Right lobe of liver (tissue), 6 donors: Measurements from ENCODE around the gene CAPN7. TPM values are rescaled to one million over a fixed set of nuclear protein-coding genes. Genes with fewer than 3 reads are reported as not detected.

ENCODE experiments used
- ATAC-seq, 4 donors: fragments of 200-7000 bp; cut with Tn5 transposase; one replicate each; pipeline ENCODE4 v1.9.1; 2020; ENCODE audit warnings: mild to moderate bottlenecking in 4 of 4, moderate library complexity in 4 of 4
- DNase-seq, 3 donors: peaks; one replicate each; pipeline ENCODE4 v3.0.0-alpha.2; 2020
- H3K27ac ChIP-seq, 3 donors: fragments of 200-600 bp; one replicate each; pipeline ENCODE4 v1.8.0; 2022
- H3K27me3 ChIP-seq, 2 donors: fragments of 200-600 bp; one replicate each; pipeline ENCODE4 v1.8.0; 2022
- H3K36me3 ChIP-seq, 4 donors: fragments of 200-600 bp; sonication (generic) in 1 of 4; one replicate each; pipeline versions ENCODE4 v1.5.1 to v1.8.0; 2017 to 2022; ENCODE audit warnings: control low read depth in 1 of 4
- H3K4me1 ChIP-seq, 4 donors: fragments of 200-600 bp; sonication (generic) in 1 of 4; one replicate each; pipeline versions ENCODE4 v1.5.1 to v1.8.0; 2017 to 2022; ENCODE audit warnings: control low read depth in 1 of 4
- H3K4me3 ChIP-seq, 3 donors: fragments of 200-600 bp; one replicate each; pipeline ENCODE4 v1.8.0; 2022
- H3K9me3 ChIP-seq, 4 donors: fragments of 200-600 bp; sonication (generic) in 1 of 4; one replicate each; pipeline versions ENCODE4 v1.5.1 to v1.8.0; 2017 to 2022; ENCODE audit warnings: control low read depth in 1 of 4
- CTCF ChIP-seq, 4 donors: fragments of 200-600 bp in 3 of 4; fragments of 450-650 bp in 1 of 4; IDR thresholded peaks; one replicate each; pipeline versions ENCODE4 v1.5.1 to v1.8.0; 2016 to 2022; ENCODE audit warnings: antibody characterized with exemption in 4 of 4, mild to moderate bottlenecking in 2 of 4
- POLR2A ChIP-seq: fragments of 450-650 bp; IDR thresholded peaks from one replicate; pipeline ENCODE4 v1.6.1; 2017; ENCODE audit warnings: antibody characterized with exemption, mild to moderate bottlenecking
- WGBS: methylation state at CpG from one replicate; pipeline ENCODE4 v1.1.6; 2018; ENCODE audit warnings: low coverage, low lambda C conversion rate; ENCODE audit not compliant: insufficient coverage; ENCODE audit errors: missing lambda C conversion rate; 5-methylcytosine and 5-hydroxymethylcytosine counted together
- intact Hi-C, 2 donors: fragments of 100-400 bp; cut with DNase I; formaldehyde crosslinking; loops; one replicate each; pipeline versions ENCODE4 v1.11.2 to v1.14.1; 2022
- total RNA-seq, 6 experiments: library from RNA; depleted of rRNA in 2 of 6; stranded (reverse); fragments of >200 nt in 2 of 6; fragmentation: NEBNext Ultra II Directional in 3 of 6; extraction: Animal tissue kit (Norgen Biotek cat#: 25700) in 3 of 6; gene quantifications; one replicate each; pipeline versions ENCODE4 v1.1.0 to v1.2.4, GENCODE V29; 2016 to 2023
- donor health status: DM: no; HTN: yes; CAD: no.
- donor health status: DM: no; HTN: no; CAD: no.
- donor health status: DM: no; HTN: no; CAD: no.
- donor health status: DM: no; HTN: yes; CAD: no.
- donor health status: DM: no; HTN: yes; CAD: no.

CAPN7 gene
- total RNA-seq, 6 experiments from 2014 or later: 20.1 to 32.8 (median 23.1) TPM

GRCh38 chr3:15290736-15291135 lies 84.7 kb downstream of the CAPN7 start:
- 36% methylated on average over 1 of the region's 3 CpGs for WGBS
- Histone ChIP-seq H3K27ac (peak overlapping the region in 1 of 3 donors; percentile 1), H3K9me3 (peaks cover 0 to 2% (median 0%) of the 10 kb centered on the region in 4 donors), H3K27me3 (no peaks in the 10 kb centered on the region), H3K4me1 (peaks cover 0 to 34% (median 2%) of the 10 kb centered on the region in 4 donors), H3K36me3 (no peaks in the 10 kb centered on the region), H3K4me3 (no peak overlapping the region)
- intact Hi-C loops: no loop called here
- ATAC-seq (no peak), DNase-seq (no peak)
- TF ChIP-seq CTCF (IDR thresholded peaks at IDR 0.05) (no peak), POLR2A (no peak)

- Histone ChIP-seq H3K27ac (peak overlapping the region; percentile 0 to 18 (median 1)), H3K36me3 (no peaks in the 10 kb centered on the region)
- WGBS: 37% methylated on average over 6 of the region's 6 CpGs
Observed at GRCh38 chr3:15291589-15292541, 85.8 kb downstream of the CAPN7 start.

GRCh38 chr3:15292765-15293522 lies 86.9 kb downstream of the CAPN7 start:
- WGBS: 38% methylated on average over 7 of the region's 13 CpGs

More at GRCh38 chr3:15291589-15292541, 85.8 kb downstream of the CAPN7 start:
- peaks cover 0 to 34% (median 2%) of the 10 kb centered on the region in 4 donors for H3K4me1 ChIP-seq
- peaks cover 0 to 2% (median 0%) of the 10 kb centered on the region in 4 donors for H3K9me3 ChIP-seq
- TF ChIP-seq POLR2A (no peak), CTCF (IDR thresholded peaks at IDR 0.05) (no peak)
- no peak overlapping the region for H3K4me3 ChIP-seq
- ATAC-seq (peak in 2 of 4 donors; percentile 5 to 6), DNase-seq (no peak)
- intact Hi-C loops: no loop called here
- no peaks in the 10 kb centered on the region for H3K27me3 ChIP-seq

More at GRCh38 chr3:15292765-15293522, 86.9 kb downstream of the CAPN7 start:
- peak; percentile 55 to 75 (median 68) for ATAC-seq
- DNase-seq: peak; percentile 66 to 77 (median 76)
- TF ChIP-seq POLR2A: no peak
- no peak for TF ChIP-seq CTCF (IDR thresholded peaks at IDR 0.05)
- intact Hi-C loops: no loop called here
- H3K27ac ChIP-seq: peak overlapping the region; percentile 50 to 74 (median 65)
- H3K36me3 ChIP-seq: no peaks in the 10 kb centered on the region
- no peaks in the 10 kb centered on the region for H3K27me3 ChIP-seq
- peaks cover 0 to 2% (median 0%) of the 10 kb centered on the region in 4 donors for H3K9me3 ChIP-seq
- no peak overlapping the region for H3K4me3 ChIP-seq
- peaks cover 0 to 27% (median 2%) of the 10 kb centered on the region in 4 donors for H3K4me1 ChIP-seq
